ENCODE measurements around the gene BZW2.

GRCh38 chr7:16636555-16637101 lies 9.4 kb upstream of the BZW2 start:
- TF ChIP-seq, protein P1, sequence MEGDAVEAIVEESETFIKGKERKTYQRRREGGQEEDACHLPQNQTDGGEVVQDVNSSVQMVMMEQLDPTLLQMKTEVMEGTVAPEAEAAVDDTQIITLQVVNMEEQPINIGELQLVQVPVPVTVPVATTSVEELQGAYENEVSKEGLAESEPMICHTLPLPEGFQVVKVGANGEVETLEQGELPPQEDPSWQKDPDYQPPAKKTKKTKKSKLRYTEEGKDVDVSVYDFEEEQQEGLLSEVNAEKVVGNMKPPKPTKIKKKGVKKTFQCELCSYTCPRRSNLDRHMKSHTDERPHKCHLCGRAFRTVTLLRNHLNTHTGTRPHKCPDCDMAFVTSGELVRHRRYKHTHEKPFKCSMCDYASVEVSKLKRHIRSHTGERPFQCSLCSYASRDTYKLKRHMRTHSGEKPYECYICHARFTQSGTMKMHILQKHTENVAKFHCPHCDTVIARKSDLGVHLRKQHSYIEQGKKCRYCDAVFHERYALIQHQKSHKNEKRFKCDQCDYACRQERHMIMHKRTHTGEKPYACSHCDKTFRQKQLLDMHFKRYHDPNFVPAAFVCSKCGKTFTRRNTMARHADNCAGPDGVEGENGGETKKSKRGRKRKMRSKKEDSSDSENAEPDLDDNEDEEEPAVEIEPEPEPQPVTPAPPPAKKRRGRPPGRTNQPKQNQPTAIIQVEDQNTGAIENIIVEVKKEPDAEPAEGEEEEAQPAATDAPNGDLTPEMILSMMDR (IDR thresholded peaks at IDR 0.05) = no peak
- no peak for TF ChIP-seq POLR2A (IDR thresholded peaks at IDR 0.05)

Measured in right lobe of liver (tissue), 4 donors.